Measurements from ENCODE around the gene PARPBP. TPM values are rescaled to one million over a fixed set of nuclear protein-coding genes. Genes with fewer than 3 reads are reported as not detected.

Gene PARPBP
- total RNA-seq, 1 donor from 2014 or later, result 4.7 TPM

GRCh38 chr12:102182635-102183034, 62.7 kb downstream of the PARPBP start:
- no peak overlapping the region for H3K4me3 ChIP-seq (ENCODE audit: low read length in 3 of 3)
- H3K36me3 ChIP-seq (ENCODE audit: control insufficient read depth in 3 of 3, insufficient read depth in 3 of 3, low read length in 3 of 3), result no peaks in the 10 kb centered on the region
- H3K4me1 ChIP-seq (ENCODE audit: control insufficient read depth in 3 of 3, insufficient read depth in 3 of 3, low read length in 3 of 3), result no peaks in the 10 kb centered on the region
- no peak overlapping the region for H3K9ac ChIP-seq (ENCODE audit: low read depth in 1 of 3, low read length in 3 of 3)
- H3K27me3 ChIP-seq (ENCODE audit: control insufficient read depth in 3 of 3, insufficient read depth in 3 of 3, low read length in 3 of 3), result no peaks in the 10 kb centered on the region
- H3K9me3 ChIP-seq (ENCODE audit: control insufficient read depth in 3 of 3, low read length in 3 of 3), result no peaks in the 10 kb centered on the region
- no peak overlapping the region for H3K27ac ChIP-seq (ENCODE audit: low read depth, low read length)

- Histone ChIP-seq H3K27ac (ENCODE audit: low read depth, low read length) (no peak overlapping the region), H3K36me3 (ENCODE audit: control insufficient read depth in 3 of 3, insufficient read depth in 3 of 3, low read length in 3 of 3) (no peaks in the 10 kb centered on the region), H3K4me3 (ENCODE audit: low read length in 3 of 3) (no peak overlapping the region), H3K9me3 (ENCODE audit: control insufficient read depth in 3 of 3, low read length in 3 of 3) (no peaks in the 10 kb centered on the region), H3K4me1 (ENCODE audit: control insufficient read depth in 3 of 3, insufficient read depth in 3 of 3, low read length in 3 of 3) (no peaks in the 10 kb centered on the region), H3K27me3 (ENCODE audit: control insufficient read depth in 3 of 3, insufficient read depth in 3 of 3, low read length in 3 of 3) (no peaks in the 10 kb centered on the region), H3K9ac (ENCODE audit: low read depth in 1 of 3, low read length in 3 of 3) (no peak overlapping the region)
Observed at GRCh38 chr12:102195826-102196225, 75.8 kb downstream of the PARPBP start.

GRCh38 chr12:102197789-102198188, 77.8 kb downstream of the PARPBP start, which contains the start of gene PMCH:
Gene PMCH, minus strand, starts transcription at chr12:102197833. Its CDS starts 63 bp downstream, at chr12:102197770.
- H3K4me3 ChIP-seq (ENCODE audit: low read length in 3 of 3), result no peak within 1 kb of the TSS
- no peaks in the 10 kb centered on the region for H3K4me1 ChIP-seq (ENCODE audit: control insufficient read depth in 3 of 3, insufficient read depth in 3 of 3, low read length in 3 of 3)
- no peak within 1 kb of the TSS for H3K27ac ChIP-seq (ENCODE audit: low read depth, low read length)
- H3K27me3 ChIP-seq (ENCODE audit: control insufficient read depth in 3 of 3, insufficient read depth in 3 of 3, low read length in 3 of 3), result no peaks in the 10 kb centered on the region
- no peaks in the 10 kb centered on the region for H3K36me3 ChIP-seq (ENCODE audit: control insufficient read depth in 3 of 3, insufficient read depth in 3 of 3, low read length in 3 of 3)
- no peaks in the 10 kb centered on the region for H3K9me3 ChIP-seq (ENCODE audit: control insufficient read depth in 3 of 3, low read length in 3 of 3)
- H3K9ac ChIP-seq (ENCODE audit: low read depth in 1 of 3, low read length in 3 of 3), result no peak within 1 kb of the TSS

- Histone ChIP-seq H3K4me1 (ENCODE audit: control insufficient read depth in 3 of 3, insufficient read depth in 3 of 3, low read length in 3 of 3) (no peaks in the 10 kb centered on the region), H3K4me3 (ENCODE audit: low read length in 3 of 3) (no peak overlapping the region), H3K36me3 (ENCODE audit: control insufficient read depth in 3 of 3, insufficient read depth in 3 of 3, low read length in 3 of 3) (no peaks in the 10 kb centered on the region), H3K27me3 (ENCODE audit: control insufficient read depth in 3 of 3, insufficient read depth in 3 of 3, low read length in 3 of 3) (no peaks in the 10 kb centered on the region), H3K9me3 (ENCODE audit: control insufficient read depth in 3 of 3, low read length in 3 of 3) (no peaks in the 10 kb centered on the region), H3K9ac (ENCODE audit: low read depth in 1 of 3, low read length in 3 of 3) (no peak overlapping the region), H3K27ac (ENCODE audit: low read depth, low read length) (no peak overlapping the region)
Observed at GRCh38 chr12:102201436-102202061, 81.6 kb downstream of the PARPBP start.

- H3K4me3 ChIP-seq (ENCODE audit: low read length in 3 of 3), result no peak overlapping the region
- no peaks in the 10 kb centered on the region for H3K27me3 ChIP-seq (ENCODE audit: control insufficient read depth in 3 of 3, insufficient read depth in 3 of 3, low read length in 3 of 3)
Observed at GRCh38 chr12:102202556-102202955, 82.6 kb downstream of the PARPBP start.

GRCh38 chr12:102204025-102204424, 84.0 kb downstream of the PARPBP start:
- Histone ChIP-seq H3K27ac (ENCODE audit: low read depth, low read length) (no peak overlapping the region), H3K4me1 (ENCODE audit: control insufficient read depth in 3 of 3, insufficient read depth in 3 of 3, low read length in 3 of 3) (no peaks in the 10 kb centered on the region), H3K4me3 (ENCODE audit: low read length in 3 of 3) (no peak overlapping the region), H3K36me3 (ENCODE audit: control insufficient read depth in 3 of 3, insufficient read depth in 3 of 3, low read length in 3 of 3) (no peaks in the 10 kb centered on the region), H3K27me3 (ENCODE audit: control insufficient read depth in 3 of 3, insufficient read depth in 3 of 3, low read length in 3 of 3) (no peaks in the 10 kb centered on the region), H3K9ac (ENCODE audit: low read depth in 1 of 3, low read length in 3 of 3) (no peak overlapping the region), H3K9me3 (ENCODE audit: control insufficient read depth in 3 of 3, low read length in 3 of 3) (peaks cover 0 to 4% (median 0%) of the 10 kb centered on the region in 3 donors)

More at GRCh38 chr12:102202556-102202955, 82.6 kb downstream of the PARPBP start:
- H3K9ac ChIP-seq (ENCODE audit: low read depth in 1 of 3, low read length in 3 of 3), result no peak overlapping the region
- no peak overlapping the region for H3K27ac ChIP-seq (ENCODE audit: low read depth, low read length)
- H3K9me3 ChIP-seq (ENCODE audit: control insufficient read depth in 3 of 3, low read length in 3 of 3), result no peaks in the 10 kb centered on the region
- H3K4me1 ChIP-seq (ENCODE audit: control insufficient read depth in 3 of 3, insufficient read depth in 3 of 3, low read length in 3 of 3), result no peaks in the 10 kb centered on the region
- H3K36me3 ChIP-seq (ENCODE audit: control insufficient read depth in 3 of 3, insufficient read depth in 3 of 3, low read length in 3 of 3), result no peaks in the 10 kb centered on the region

- H3K27ac ChIP-seq (ENCODE audit: low read depth, low read length), result no peak overlapping the region
- H3K36me3 ChIP-seq (ENCODE audit: control insufficient read depth in 3 of 3, insufficient read depth in 3 of 3, low read length in 3 of 3), result no peaks in the 10 kb centered on the region
- H3K27me3 ChIP-seq (ENCODE audit: control insufficient read depth in 3 of 3, insufficient read depth in 3 of 3, low read length in 3 of 3), result no peaks in the 10 kb centered on the region
- H3K9ac ChIP-seq (ENCODE audit: low read depth in 1 of 3, low read length in 3 of 3), result no peak overlapping the region
- no peaks in the 10 kb centered on the region for H3K4me1 ChIP-seq (ENCODE audit: control insufficient read depth in 3 of 3, insufficient read depth in 3 of 3, low read length in 3 of 3)
- no peak overlapping the region for H3K4me3 ChIP-seq (ENCODE audit: low read length in 3 of 3)
- no peaks in the 10 kb centered on the region for H3K9me3 ChIP-seq (ENCODE audit: control insufficient read depth in 3 of 3, low read length in 3 of 3)
Observed at GRCh38 chr12:102215992-102216691, 96.2 kb downstream of the PARPBP start.

GRCh38 chr12:102220736-102221135, 100.8 kb downstream of the PARPBP start:
- no peaks in the 10 kb centered on the region for H3K9me3 ChIP-seq (ENCODE audit: control insufficient read depth in 3 of 3, low read length in 3 of 3)
- H3K4me1 ChIP-seq (ENCODE audit: control insufficient read depth in 3 of 3, insufficient read depth in 3 of 3, low read length in 3 of 3), result no peaks in the 10 kb centered on the region
- H3K27ac ChIP-seq (ENCODE audit: low read depth, low read length), result no peak overlapping the region
- no peaks in the 10 kb centered on the region for H3K27me3 ChIP-seq (ENCODE audit: control insufficient read depth in 3 of 3, insufficient read depth in 3 of 3, low read length in 3 of 3)
- H3K36me3 ChIP-seq (ENCODE audit: control insufficient read depth in 3 of 3, insufficient read depth in 3 of 3, low read length in 3 of 3), result no peaks in the 10 kb centered on the region
- H3K9ac ChIP-seq (ENCODE audit: low read depth in 1 of 3, low read length in 3 of 3), result no peak overlapping the region
- H3K4me3 ChIP-seq (ENCODE audit: low read length in 3 of 3), result no peak overlapping the region

GRCh38 chr12:102227954-102228353, 108.0 kb downstream of the PARPBP start:
- Histone ChIP-seq H3K4me3 (ENCODE audit: low read length in 3 of 3) (no peak overlapping the region), H3K27ac (ENCODE audit: low read depth, low read length) (no peak overlapping the region), H3K4me1 (ENCODE audit: control insufficient read depth in 3 of 3, insufficient read depth in 3 of 3, low read length in 3 of 3) (no peaks in the 10 kb centered on the region), H3K9me3 (ENCODE audit: control insufficient read depth in 3 of 3, low read length in 3 of 3) (no peaks in the 10 kb centered on the region), H3K9ac (ENCODE audit: low read depth in 1 of 3, low read length in 3 of 3) (no peak overlapping the region), H3K27me3 (ENCODE audit: control insufficient read depth in 3 of 3, insufficient read depth in 3 of 3, low read length in 3 of 3) (no peaks in the 10 kb centered on the region), H3K36me3 (ENCODE audit: control insufficient read depth in 3 of 3, insufficient read depth in 3 of 3, low read length in 3 of 3) (no peaks in the 10 kb centered on the region)

GRCh38 chr12:102232036-102232435, 112.1 kb downstream of the PARPBP start:
- Histone ChIP-seq H3K27me3 (ENCODE audit: control insufficient read depth in 3 of 3, insufficient read depth in 3 of 3, low read length in 3 of 3) (no peaks in the 10 kb centered on the region), H3K4me3 (ENCODE audit: low read length in 3 of 3) (no peak overlapping the region), H3K9ac (ENCODE audit: low read depth in 1 of 3, low read length in 3 of 3) (no peak overlapping the region), H3K9me3 (ENCODE audit: control insufficient read depth in 3 of 3, low read length in 3 of 3) (no peaks in the 10 kb centered on the region), H3K36me3 (ENCODE audit: control insufficient read depth in 3 of 3, insufficient read depth in 3 of 3, low read length in 3 of 3) (no peaks in the 10 kb centered on the region), H3K4me1 (ENCODE audit: control insufficient read depth in 3 of 3, insufficient read depth in 3 of 3, low read length in 3 of 3) (no peaks in the 10 kb centered on the region), H3K27ac (ENCODE audit: low read depth, low read length) (no peak overlapping the region)

Data from skeletal muscle tissue (tissue), 4 donors.